OCI-LY7 (cell line): ENCODE results near the gene MRPL11.

Experiments used
- CTCF ChIP-seq: fragments of 200-600 bp; sonication (generic); conservative IDR thresholded peaks from 2 replicates; pipeline ENCODE4 v1.5.1; 2014; ENCODE audit warnings: mild to moderate bottlenecking, antibody characterized with exemption, low read length, moderate library complexity, mixed read lengths
- EZH2phosphoT487 ChIP-seq: fragments of 200-600 bp; sonication (generic); IDR thresholded peaks from 2 replicates; pipeline ENCODE4 v1.6.1; 2018; ENCODE audit warnings: low read depth, borderline replicate concordance, mild to moderate bottlenecking, mixed run types, antibody characterized with exemption, low read length, moderate library complexity, mixed read lengths

- TF ChIP-seq CTCF = no peak
- no peak for TF ChIP-seq EZH2phosphoT487
Measured at GRCh38 chr11:66454828-66455227, 16.2 kb upstream of the MRPL11 start.
